NCI-H82 treated with DMSO at 0.1 percent for 48 hours (cell line): Measurements from ENCODE around the gene PNLDC1.
A peak's percentile ranks its signal among the peaks of the same experiment; 100 is the strongest.
"Not testable (repeated sequence)": the region's sequence is repeated elsewhere in the genome, so short reads cannot be mapped to it uniquely, and the experiment has no call there.

Source experiments
- DNase-seq: peaks from one replicate; lab custom pipeline; 2025; ENCODE audit not compliant: unreplicated experiment; lab: John Stamatoyannopoulos, UW

The PNLDC1 gene

GRCh38 chr6:159844737-159845645, 44.9 kb downstream of the PNLDC1 start:
- DNase-seq, result no peak

GRCh38 chr6:159848552-159848951, 48.5 kb downstream of the PNLDC1 start:
- not testable (repeated sequence) for DNase-seq

- not testable (repeated sequence) for DNase-seq
These were observed 49.8 kb downstream of the PNLDC1 start for GRCh38 chr6:159849851-159850250.

GRCh38 chr6:159852877-159853276, 52.8 kb downstream of the PNLDC1 start:
- no peak for DNase-seq

- no peak for DNase-seq
These were observed 53.7 kb downstream of the PNLDC1 start for GRCh38 chr6:159853754-159854153.

- DNase-seq, result no peak
These were observed 54.9 kb downstream of the PNLDC1 start for GRCh38 chr6:159854959-159855358.

GRCh38 chr6:159858259-159858658, 58.2 kb downstream of the PNLDC1 start:
- no peak for DNase-seq

- DNase-seq, result no peak
These were observed 60.4 kb downstream of the PNLDC1 start for GRCh38 chr6:159860482-159860881.

GRCh38 chr6:159862103-159862502, 62.0 kb downstream of the PNLDC1 start:
- no peak for DNase-seq

GRCh38 chr6:159863341-159863740, 63.3 kb downstream of the PNLDC1 start:
- peak; percentile 6 for DNase-seq

- no peak for DNase-seq
These were observed 65.3 kb downstream of the PNLDC1 start for GRCh38 chr6:159865226-159865920.

- no peak for DNase-seq
These were observed 66.5 kb downstream of the PNLDC1 start for GRCh38 chr6:159866286-159867247.
